GM12878 (cell line): ENCODE measurements around the gene LRRC8D. TPM values are rescaled to one million over a fixed set of nuclear protein-coding genes. Genes with fewer than 3 reads are reported as not detected.

Experiments
- ATAC-seq: fragments of 200-7000 bp; cut with Tn5 transposase; 3 replicates; pipeline ENCODE4 v1.9.1; 2020; ENCODE audit warnings: mild to moderate bottlenecking, moderate library complexity
- BruUV-seq: library from RNA; stranded (reverse); fragments of 400-500 nt; replicated peaks from 2 replicates; lab custom pipeline; 2021; lab: Mats Ljungman, UMichigan
- CTCF ChIA-PET: fragments of 300-600 bp; sonication (Branson Sonifier 250); formaldehyde crosslinking; extraction: SDS; loops from one replicate; lab custom pipeline; 2021; ENCODE audit warnings: inconsistent platforms; lab: Yijun Ruan, JAX
- POLR2A ChIA-PET: fragments of 350-600 bp; formaldehyde crosslinking; extraction: SDS; loops from one replicate; lab custom pipeline; 2021; ENCODE audit warnings: inconsistent platforms; lab: Charles Lee
- RAD21 ChIA-PET: fragments of 300-600 bp; sonication (Branson Sonifier 250); formaldehyde crosslinking; loops from one replicate; lab custom pipeline; 2023; ENCODE audit warnings: antibody characterized with exemption; ENCODE audit not compliant: unreplicated experiment; lab: Charles Lee
- SMC1A ChIA-PET: fragments of 300-600 bp; sonication (Branson Sonifier 250); formaldehyde crosslinking; loops from one replicate; lab custom pipeline; 2023; ENCODE audit not compliant: unreplicated experiment, uncharacterized antibody; lab: Charles Lee
- DNase-seq: peaks from one replicate; pipeline ENCODE4 v3.0.0-alpha.2; 2011; ENCODE audit warnings: low read depth, low spot score
- FAIRE-seq: peaks from 3 replicates; lab custom pipeline; 2011; peaks lifted over from hg19 to GRCh38; lab: Jason Lieb, UNC
- H2AFZ ChIP-seq: 2 replicates; pipeline ENCODE4 v1.6.0; 2011; ENCODE audit warnings: low read depth, low read length, control low read depth; ENCODE audit not compliant: control insufficient read depth
- H3K27ac ChIP-seq: 2 replicates; pipeline ENCODE4 v1.5.1; 2011; ENCODE audit warnings: control low read depth; ENCODE audit not compliant: control insufficient read depth, insufficient read depth
- H3K27me3 ChIP-seq, 2 experiments: replicated peaks in 1 of 2; 2 replicates each; pipeline versions ENCODE4 v1.6.0 to v1.6.1; 2011; ENCODE audit warnings: low read length in 1 of 2; ENCODE audit not compliant: control insufficient read depth in 2 of 2, insufficient read depth in 2 of 2
- H3K36me3 ChIP-seq, 2 experiments: 2 replicates each; pipeline ENCODE4 v1.5.1; 2011; ENCODE audit warnings: low read length in 1 of 2; ENCODE audit not compliant: control insufficient read depth in 2 of 2, insufficient read depth in 2 of 2
- H3K4me1 ChIP-seq: 2 replicates; pipeline ENCODE4 v1.6.1; 2011; ENCODE audit warnings: mild to moderate bottlenecking, low read length, moderate library complexity, mixed read lengths; ENCODE audit not compliant: control insufficient read depth, insufficient read depth
- H3K4me2 ChIP-seq: 2 replicates; pipeline ENCODE4 v1.6.0; 2011; ENCODE audit warnings: control low read depth; ENCODE audit not compliant: control insufficient read depth, insufficient read depth
- H3K4me3 ChIP-seq: fragments of 200-600 bp; sonication (generic); 2 replicates; pipeline ENCODE4 v1.5.1; 2016
- H3K79me2 ChIP-seq: 2 replicates; pipeline ENCODE4 v1.6.0; 2011; ENCODE audit warnings: low read length; ENCODE audit not compliant: control insufficient read depth, insufficient read depth
- H3K9ac ChIP-seq: 2 replicates; pipeline ENCODE4 v1.8.0; 2011; ENCODE audit warnings: low read length, control low read depth, mixed read lengths; ENCODE audit not compliant: control insufficient read depth, insufficient read depth
- H3K9me3 ChIP-seq: replicated peaks from 3 replicates; pipeline ENCODE4 v1.5.1; 2011; ENCODE audit warnings: mild to moderate bottlenecking, low read length; ENCODE audit not compliant: control insufficient read depth, insufficient read depth
- H4K20me1 ChIP-seq: 2 replicates; pipeline ENCODE4 v1.6.0; 2011; ENCODE audit not compliant: control insufficient read depth, insufficient read depth
- BACH1 ChIP-seq: fragments of 450-650 bp; IDR thresholded peaks from 2 replicates; pipeline ENCODE4 v1.6.1; 2017; ENCODE audit warnings: mild to moderate bottlenecking, borderline replicate concordance
- BCL11A ChIP-seq: IDR thresholded peaks from 2 replicates; pipeline ENCODE4 v1.6.1; 2011; ENCODE audit warnings: low read depth, low read length
- BRCA1 ChIP-seq: IDR thresholded peaks from 2 replicates; pipeline ENCODE4 v1.6.1; 2011; ENCODE audit warnings: low read depth, low read length, improper control_type of control experiment
- CREM ChIP-seq: IDR thresholded peaks from 2 replicates; pipeline ENCODE4 v1.6.1; 2014; ENCODE audit warnings: antibody characterized with exemption, low read depth
- FOXK2 ChIP-seq: fragments of 450-650 bp; IDR thresholded peaks from 2 replicates; pipeline ENCODE4 v1.6.1; 2017; ENCODE audit warnings: mild to moderate bottlenecking, moderate library complexity
- MLLT1 ChIP-seq: fragments of 450-650 bp; IDR thresholded peaks from 2 replicates; pipeline ENCODE4 v1.6.1; 2016; ENCODE audit warnings: mild to moderate bottlenecking
- NBN ChIP-seq: fragments of 450-650 bp; IDR thresholded peaks from 2 replicates; pipeline ENCODE4 v1.6.1; 2016
- NR2F1 ChIP-seq: fragments of 450-650 bp; conservative IDR thresholded peaks from 2 replicates; pipeline ENCODE4 v1.6.1; 2017; ENCODE audit warnings: mild to moderate bottlenecking
- NRF1 ChIP-seq: conservative IDR thresholded peaks from 2 replicates; pipeline ENCODE4 v1.6.1; 2011; ENCODE audit warnings: mild to moderate bottlenecking, low read depth, low read length, improper control_type of control experiment
- PAX5 ChIP-seq: IDR thresholded peaks from 2 replicates; pipeline ENCODE4 v1.6.1; 2011; ENCODE audit warnings: low read depth, low read length, borderline replicate concordance
- RAD51 ChIP-seq: fragments of 450-650 bp; IDR thresholded peaks from 2 replicates; pipeline ENCODE4 v1.6.1; 2016; ENCODE audit warnings: moderate library complexity, mild to moderate bottlenecking, inconsistent platforms
- SMAD1 ChIP-seq: fragments of 450-650 bp; IDR thresholded peaks from 2 replicates; pipeline ENCODE4 v1.6.1; 2018; ENCODE audit warnings: mild to moderate bottlenecking, low read depth; ENCODE audit not compliant: partially characterized antibody
- SMAD5 ChIP-seq: IDR thresholded peaks from 2 replicates; pipeline ENCODE4 v1.6.1; 2016; ENCODE audit warnings: antibody characterized with exemption, low read depth
- SUZ12 ChIP-seq: fragments of 200-600 bp; sonication (generic); IDR thresholded peaks from one replicate; pipeline ENCODE4 v1.6.1; 2018; ENCODE audit warnings: antibody characterized with exemption, mild to moderate bottlenecking; ENCODE audit not compliant: unreplicated experiment
- TCF3 ChIP-seq: IDR thresholded peaks from 2 replicates; pipeline ENCODE4 v1.6.1; 2012; ENCODE audit warnings: low read depth, mild to moderate bottlenecking, low read length, borderline replicate concordance; ENCODE audit not compliant: insufficient read depth
- WRNIP1 ChIP-seq: IDR thresholded peaks from 2 replicates; pipeline ENCODE4 v1.6.1; 2011; ENCODE audit warnings: low read depth, low read length, improper control_type of control experiment, borderline replicate concordance
- ZNF217 ChIP-seq: fragments of 450-650 bp; IDR thresholded peaks from 2 replicates; pipeline ENCODE4 v1.6.1; 2017; ENCODE audit warnings: antibody characterized with exemption, mild to moderate bottlenecking
- WGBS: methylation state at CpG from one replicate; pipeline ENCODE4 v1.1.6; 2016; ENCODE audit warnings: low lambda C conversion rate; ENCODE audit not compliant: insufficient replicate concordance, insufficient coverage; ENCODE audit errors: missing lambda C conversion rate; 5-methylcytosine and 5-hydroxymethylcytosine counted together
- in situ Hi-C: fragments of 300-500 bp; cut with MboI; formaldehyde crosslinking; loops from 9 replicates; pipeline ENCODE4 v1.14.3; 2018; ENCODE audit warnings: mixed read lengths
- intact Hi-C: fragments of 100-400 bp; cut with micrococcal nuclease; formaldehyde crosslinking; loops from one replicate; pipeline ENCODE4 v1.14.2; 2022; ENCODE audit not compliant: unreplicated experiment
- polyA plus RNA-seq, 11 experiments: library from polyadenylated mRNA; depleted of rRNA in 4 of 11; unstranded in 6 of 11; stranded (reverse) in 5 of 11; fragments of >200 nt; fragmentation: Nextera tagmentation in 4 of 11; fragmentation: Illumina TruSeq in 1 of 11; extraction: Ambion mirVana in 4 of 11; extraction: Trizol in 1 of 11; gene quantifications; 1 replicate in 1 of 11; 2 replicates in 10 of 11; pipeline versions ENCODE4 v1.2.1 to v1.2.3, GENCODE V29; 2011 to 2016; ENCODE audit warnings: inconsistent platforms in 2 of 11, missing spikeins in 2 of 11, low read depth in 1 of 11
- total RNA-seq, 4 experiments: library from RNA; depleted of rRNA in 3 of 4; stranded (reverse); fragments of >200 nt in 3 of 4; fragmentation: Illumina TruSeq in 1 of 4; extraction: Trizol in 1 of 4; gene quantifications; 2 replicates each; pipeline versions ENCODE4 v1.2.1 to v1.2.3, GENCODE V29; 2013 to 2021
- TF ChIP-seq, protein P1 (sequence below): IDR thresholded peaks from 2 replicates; pipeline ENCODE4 v1.6.1; 2012; ENCODE audit warnings: low read depth, low read length, improper control_type of control experiment
- TF ChIP-seq, protein P2 (sequence below), 3 experiments: IDR thresholded peaks in 2 of 3; conservative IDR thresholded peaks in 1 of 3; 2 replicates each; pipeline ENCODE4 v1.5.1; 2011; ENCODE audit warnings: low read depth in 3 of 3, low read length in 3 of 3, mild to moderate bottlenecking in 3 of 3, control low read depth in 2 of 3, moderate library complexity in 2 of 3, inconsistent platforms in 1 of 3, mixed read lengths in 1 of 3; ENCODE audit not compliant: control insufficient read depth in 2 of 3, insufficient read depth in 1 of 3; ENCODE audit errors: extremely low read depth in 1 of 3

The LRRC8D gene
- total and polyA plus RNA-seq, 10 of the 15 experiments (the other 5 are each of a cell fraction or from before 2014, with no cell fraction given), result 5.6 to 44.1 (median 26.8) TPM

GRCh38 chr1:89948722-89949345, 128.0 kb downstream of the LRRC8D start (continued):
- TF ChIP-seq MLLT1 (no peak), ZNF217 (no peak), NR2F1 (no peak), PAX5 (no peak)

- H3K79me2 ChIP-seq, result no peaks in the 10 kb centered on the region
- RAD21 ChIA-PET, result interaction anchor here (0.7 kb wide), 2 partner anchors 166 to 169 kb away, joined by 5 read pairs; no protein-coding TSS in a partner anchor
- BruUV-seq, result no TSS peak
- no peaks in the 10 kb centered on the region for H4K20me1 ChIP-seq
- in situ Hi-C loops (no loop called here), intact Hi-C loops (loop anchor here (5.0 kb wide), 1 partner anchor 108 kb away; no protein-coding TSS in a partner anchor)
- no peak overlapping the region for H3K9ac ChIP-seq
- H2AFZ ChIP-seq, result no peak overlapping the region
- no peak for ATAC-seq
- SMC1A ChIA-PET, result interaction anchor here (0.8 to 1.7 kb wide), 5 partner anchors 41 to 168 kb away, joined by 3 to 4 read pairs (median 3); no protein-coding TSS in a partner anchor
- TF ChIP-seq BACH1, result no peak
- no peak for TF ChIP-seq CREM
- TF ChIP-seq, protein P1, sequence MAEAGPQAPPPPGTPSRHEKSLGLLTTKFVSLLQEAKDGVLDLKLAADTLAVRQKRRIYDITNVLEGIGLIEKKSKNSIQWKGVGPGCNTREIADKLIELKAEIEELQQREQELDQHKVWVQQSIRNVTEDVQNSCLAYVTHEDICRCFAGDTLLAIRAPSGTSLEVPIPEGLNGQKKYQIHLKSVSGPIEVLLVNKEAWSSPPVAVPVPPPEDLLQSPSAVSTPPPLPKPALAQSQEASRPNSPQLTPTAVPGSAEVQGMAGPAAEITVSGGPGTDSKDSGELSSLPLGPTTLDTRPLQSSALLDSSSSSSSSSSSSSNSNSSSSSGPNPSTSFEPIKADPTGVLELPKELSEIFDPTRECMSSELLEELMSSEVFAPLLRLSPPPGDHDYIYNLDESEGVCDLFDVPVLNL, result no peak
- TF ChIP-seq WRNIP1, result no peak
- no peak for TF ChIP-seq RAD51
- TF ChIP-seq, protein P2, sequence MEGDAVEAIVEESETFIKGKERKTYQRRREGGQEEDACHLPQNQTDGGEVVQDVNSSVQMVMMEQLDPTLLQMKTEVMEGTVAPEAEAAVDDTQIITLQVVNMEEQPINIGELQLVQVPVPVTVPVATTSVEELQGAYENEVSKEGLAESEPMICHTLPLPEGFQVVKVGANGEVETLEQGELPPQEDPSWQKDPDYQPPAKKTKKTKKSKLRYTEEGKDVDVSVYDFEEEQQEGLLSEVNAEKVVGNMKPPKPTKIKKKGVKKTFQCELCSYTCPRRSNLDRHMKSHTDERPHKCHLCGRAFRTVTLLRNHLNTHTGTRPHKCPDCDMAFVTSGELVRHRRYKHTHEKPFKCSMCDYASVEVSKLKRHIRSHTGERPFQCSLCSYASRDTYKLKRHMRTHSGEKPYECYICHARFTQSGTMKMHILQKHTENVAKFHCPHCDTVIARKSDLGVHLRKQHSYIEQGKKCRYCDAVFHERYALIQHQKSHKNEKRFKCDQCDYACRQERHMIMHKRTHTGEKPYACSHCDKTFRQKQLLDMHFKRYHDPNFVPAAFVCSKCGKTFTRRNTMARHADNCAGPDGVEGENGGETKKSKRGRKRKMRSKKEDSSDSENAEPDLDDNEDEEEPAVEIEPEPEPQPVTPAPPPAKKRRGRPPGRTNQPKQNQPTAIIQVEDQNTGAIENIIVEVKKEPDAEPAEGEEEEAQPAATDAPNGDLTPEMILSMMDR (IDR thresholded peaks at IDR 0.05 in 2 of 3, conservative IDR thresholded peaks at IDR 0.05 in 1 of 3; ENCODE audit: control insufficient read depth in 2 of 3, extremely low read depth in 1 of 3, insufficient read depth in 1 of 3, low read depth in 3 of 3, low read length in 3 of 3), result no peak
- TF ChIP-seq BRCA1, result no peak
- TF ChIP-seq FOXK2, result no peak
- no peak for TF ChIP-seq SMAD1
- no peak for TF ChIP-seq BCL11A
- no peak for TF ChIP-seq SUZ12
- no peak for TF ChIP-seq TCF3
- no peak for TF ChIP-seq NRF1
- TF ChIP-seq NBN, result no peak
- no peak for TF ChIP-seq SMAD5
- H3K9me3 ChIP-seq, result no peaks in the 10 kb centered on the region
- DNase-seq, result no peak
- peaks cover 35% of the 10 kb centered on the region for H3K4me1 ChIP-seq
- H3K4me3 ChIP-seq, result no peak overlapping the region
- no peak overlapping the region for H3K27ac ChIP-seq
- H3K36me3 ChIP-seq, result no peaks in the 10 kb centered on the region
- FAIRE-seq, result no peak
- POLR2A ChIA-PET, result interaction anchor here (0.6 to 0.7 kb wide), 3 partner anchors 17 to 131 kb away, joined by 6 to 8 read pairs (median 6); no protein-coding TSS in a partner anchor
- CTCF ChIA-PET, result interaction anchor here (0.6 to 1.7 kb wide), 4 partner anchors 39 to 147 kb away, joined by 3 to 5 read pairs (median 4); no protein-coding TSS in a partner anchor
- WGBS, result 44% methylated on average over 1 of the region's 1 CpG
- no peaks in the 10 kb centered on the region for H3K27me3 ChIP-seq
- H3K4me2 ChIP-seq, result no peak overlapping the region
These were observed 129.3 kb downstream of the LRRC8D start for GRCh38 chr1:89949991-89950624.
